GM19372 (cell line): ENCODE results near the gene KIAA0586.
"Not testable (repeated sequence)": the region's sequence is repeated elsewhere in the genome, so short reads cannot be mapped to it uniquely, and the experiment has no call there.

ENCODE experiments used
- ATAC-seq: cut with Tn5 transposase; IDR thresholded peaks from one replicate; pipeline ENCODE4 v1.9.1; 2021; ENCODE audit warnings: mild to moderate bottlenecking, low read depth, moderate library complexity; ENCODE audit not compliant: unreplicated experiment

KIAA0586 gene

DNA sequence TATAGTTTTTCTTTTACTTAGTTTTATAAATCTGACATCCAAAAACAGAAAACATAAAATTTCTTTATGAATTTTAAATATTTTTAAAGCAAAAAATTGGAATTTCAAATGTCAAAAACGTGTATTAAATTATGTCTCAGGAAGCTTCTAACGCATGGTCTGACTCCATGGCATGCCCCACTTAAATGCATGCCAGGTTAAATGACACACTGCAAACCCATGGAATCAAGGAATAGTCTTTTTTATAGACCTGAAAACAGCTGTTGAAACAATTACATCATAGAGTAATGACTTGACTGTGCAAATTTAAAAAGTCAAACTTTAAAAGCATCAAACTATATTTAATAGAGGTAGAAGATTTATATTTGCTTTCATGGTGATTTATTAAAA is 114.1 kb downstream of the KIAA0586 start:
- no peak for ATAC-seq

GRCh38 chr14:58543253-58543652 is 115.7 kb downstream of the KIAA0586 start:
- ATAC-seq, result no peak

DNA sequence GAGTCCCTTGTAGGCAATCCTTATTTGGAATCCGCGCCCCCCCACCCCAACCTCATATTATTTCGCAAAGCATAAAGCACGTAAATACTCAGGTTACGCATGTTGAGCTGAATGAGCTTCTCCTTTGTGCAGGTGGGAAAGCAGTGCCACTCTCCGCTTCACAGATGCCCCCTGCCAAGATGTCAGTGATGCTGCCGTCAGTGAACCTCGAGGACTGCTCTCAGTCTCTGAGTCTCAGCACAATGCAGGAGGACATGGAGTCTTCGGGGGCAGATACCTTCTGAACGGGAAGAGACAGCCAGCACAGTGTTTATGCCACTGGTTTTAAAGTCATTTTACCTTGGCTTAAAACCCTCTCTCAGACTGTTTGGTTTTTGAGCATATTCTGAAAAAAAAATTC is 120.1 kb downstream of the KIAA0586 start:
- ATAC-seq, result no peak

DNA sequence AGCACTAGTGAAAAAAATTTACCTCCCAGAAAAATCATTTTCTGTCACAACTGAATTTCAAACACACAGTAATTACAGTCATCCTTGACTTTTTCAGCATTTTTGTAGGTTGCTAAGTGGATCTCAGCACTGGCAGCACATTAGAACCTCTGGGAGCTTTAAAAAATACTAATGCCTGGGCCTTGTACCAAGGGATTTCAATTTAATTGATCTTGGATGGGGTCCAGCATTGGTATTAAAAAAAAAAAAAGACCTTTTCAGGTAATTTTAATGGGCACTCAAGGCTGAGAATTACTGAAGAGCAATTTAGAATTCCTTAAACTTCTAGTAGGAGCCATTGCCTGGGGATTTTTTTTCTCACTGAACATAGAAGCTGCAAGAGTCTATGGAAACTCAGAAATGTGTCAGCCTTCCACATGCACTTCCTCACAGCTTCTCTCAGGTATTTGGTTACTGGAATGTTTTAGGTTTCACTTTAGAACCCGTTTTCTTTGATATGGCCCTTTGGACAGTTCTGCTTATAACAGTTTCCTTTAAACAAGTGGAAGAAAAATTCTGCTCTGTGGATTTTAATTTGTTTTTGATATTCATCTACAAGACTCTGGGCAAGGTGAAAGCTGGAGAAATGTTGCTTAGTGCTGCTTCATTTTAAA is 121.7 kb downstream of the KIAA0586 start:
- no peak for ATAC-seq

- no peak for ATAC-seq
Measured at GRCh38 chr14:58553959-58554358, 126.4 kb downstream of the KIAA0586 start.

DNA sequence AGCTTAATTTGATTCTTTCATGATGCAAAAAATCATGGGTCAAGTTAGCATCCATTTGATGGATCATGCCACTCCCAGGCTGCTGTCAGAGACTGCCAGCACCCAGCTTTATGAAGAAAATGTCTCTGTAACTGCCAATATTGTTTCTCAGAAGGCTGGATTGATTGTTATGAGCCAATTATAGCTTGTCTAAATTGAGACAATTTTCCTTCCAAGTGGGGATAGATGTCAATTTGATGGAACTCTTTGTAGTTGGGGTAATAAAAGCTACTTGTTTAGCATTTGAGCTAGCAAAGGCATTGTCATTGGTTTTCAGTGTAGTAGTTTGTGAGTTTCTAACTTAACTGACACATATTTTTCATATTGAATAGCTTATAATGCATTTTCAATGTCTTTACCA is 128.1 kb downstream of the KIAA0586 start:
- no peak for ATAC-seq

- no peak for ATAC-seq
Measured at GRCh38 chr14:58557242-58557641, 129.7 kb downstream of the KIAA0586 start.

DNA sequence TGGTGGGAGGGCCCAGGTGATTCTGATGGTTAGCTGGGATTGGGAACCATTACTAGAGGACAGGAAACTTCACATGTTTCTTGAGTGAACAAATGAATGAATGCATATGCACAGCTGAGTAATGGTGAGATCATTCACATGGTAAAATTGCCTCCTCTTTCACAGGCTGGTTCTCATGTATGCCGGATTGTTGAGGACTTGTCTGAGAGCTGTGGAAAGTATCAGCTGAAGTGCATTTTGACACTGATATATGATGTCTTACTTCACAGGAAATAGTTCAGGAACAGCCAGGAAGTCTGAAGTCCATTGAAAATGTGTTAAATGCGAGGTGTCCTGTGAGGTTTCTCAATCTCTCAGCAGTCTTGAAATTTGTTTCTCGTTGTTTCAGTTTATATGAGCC is 132.7 kb downstream of the KIAA0586 start:
- ATAC-seq, result no peak

GRCh38 chr14:58562141-58562540 is 134.6 kb downstream of the KIAA0586 start:
- ATAC-seq, result no peak

GRCh38 chr14:58563978-58564377 is 136.5 kb downstream of the KIAA0586 start:
- no peak for ATAC-seq

DNA sequence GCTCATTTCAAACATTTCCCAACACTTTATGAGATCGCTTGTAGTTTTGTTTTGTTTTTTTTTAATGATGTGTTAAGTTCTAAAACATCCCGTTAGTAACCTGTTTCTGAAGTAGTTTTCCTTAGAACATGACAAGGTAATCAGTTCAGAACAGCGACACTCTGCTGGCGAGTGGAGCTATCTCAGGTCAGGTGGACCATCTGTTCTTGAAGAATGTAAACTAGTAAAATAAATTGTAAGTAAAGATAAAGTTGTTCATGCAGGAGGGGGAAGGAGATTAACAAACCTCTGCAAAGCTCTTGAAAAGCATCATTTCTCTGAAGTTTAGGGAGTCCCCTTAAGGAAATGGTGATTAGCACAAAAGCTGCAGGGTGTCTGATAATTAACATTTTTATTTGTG is 138.3 kb downstream of the KIAA0586 start:
- ATAC-seq, result no peak

DNA sequence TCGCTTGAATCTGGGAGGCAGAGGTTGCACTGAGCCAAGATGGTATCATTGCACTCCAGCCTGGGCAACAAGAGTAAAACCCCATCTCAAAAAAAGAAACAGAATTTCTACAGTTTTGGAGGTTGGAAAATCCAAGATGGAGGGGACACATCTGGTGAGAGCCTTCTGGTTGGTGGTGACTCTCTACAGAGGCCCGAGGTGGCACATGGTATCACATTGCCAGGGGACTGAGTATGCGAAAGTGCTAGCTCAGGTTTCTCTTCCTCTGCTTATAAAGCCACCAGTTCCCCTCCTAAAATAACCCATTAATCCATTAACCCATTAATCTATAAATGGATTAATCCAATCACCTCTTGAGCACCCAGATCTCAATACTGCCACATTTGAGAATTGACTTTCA is 139.5 kb downstream of the KIAA0586 start:
- no peak for ATAC-seq

GRCh38 chr14:58568322-58568721 is 140.8 kb downstream of the KIAA0586 start:
- ATAC-seq, result no peak

GRCh38 chr14:58571256-58571655 is 143.7 kb downstream of the KIAA0586 start:
- no peak for ATAC-seq

DNA sequence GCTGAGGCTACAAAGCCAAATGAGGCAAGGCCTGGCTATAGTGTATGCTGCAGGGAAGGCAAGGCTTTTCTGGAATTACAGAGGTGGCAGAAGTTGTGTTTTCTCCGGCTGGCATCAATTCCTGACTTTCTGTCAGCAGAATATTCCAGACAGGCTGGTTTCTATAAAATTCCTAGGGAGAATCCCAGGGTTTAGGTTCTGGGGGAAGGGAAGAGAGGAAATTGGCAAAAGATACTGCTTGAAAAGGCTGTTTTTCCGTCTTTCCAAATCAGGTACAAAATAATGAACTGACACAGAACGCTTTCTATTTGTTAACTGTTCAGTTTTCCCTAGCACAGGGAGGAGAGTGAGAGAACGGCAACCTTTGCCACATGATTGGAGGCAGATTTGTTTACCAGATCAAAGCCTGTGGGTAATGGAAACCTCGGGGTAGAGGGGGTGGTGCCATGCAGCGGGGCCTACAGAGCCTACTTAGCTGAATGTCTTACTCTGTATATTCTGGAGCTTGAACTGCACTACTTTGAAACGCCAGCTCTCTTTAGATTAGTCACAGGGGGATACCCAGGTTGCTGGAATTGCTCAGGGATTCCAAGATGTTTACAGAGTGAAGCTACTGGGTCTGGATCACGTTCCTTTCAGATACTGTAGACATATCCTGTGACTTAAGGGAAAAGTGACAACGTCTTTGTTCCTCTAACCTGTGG is 144.4 kb downstream of the KIAA0586 start:
- ATAC-seq, result no peak

GRCh38 chr14:58572473-58572853 is 144.9 kb downstream of the KIAA0586 start:
- no peak for ATAC-seq

GRCh38 chr14:58572863-58573262 is 145.3 kb downstream of the KIAA0586 start:
- no peak for ATAC-seq

GRCh38 chr14:58574623-58575022 is 147.1 kb downstream of the KIAA0586 start:
- ATAC-seq, result no peak

GRCh38 chr14:58575956-58576355 is 148.4 kb downstream of the KIAA0586 start:
- ATAC-seq, result no peak

GRCh38 chr14:58580035-58580434 is 152.5 kb downstream of the KIAA0586 start:
- ATAC-seq, result not testable (repeated sequence)

DNA sequence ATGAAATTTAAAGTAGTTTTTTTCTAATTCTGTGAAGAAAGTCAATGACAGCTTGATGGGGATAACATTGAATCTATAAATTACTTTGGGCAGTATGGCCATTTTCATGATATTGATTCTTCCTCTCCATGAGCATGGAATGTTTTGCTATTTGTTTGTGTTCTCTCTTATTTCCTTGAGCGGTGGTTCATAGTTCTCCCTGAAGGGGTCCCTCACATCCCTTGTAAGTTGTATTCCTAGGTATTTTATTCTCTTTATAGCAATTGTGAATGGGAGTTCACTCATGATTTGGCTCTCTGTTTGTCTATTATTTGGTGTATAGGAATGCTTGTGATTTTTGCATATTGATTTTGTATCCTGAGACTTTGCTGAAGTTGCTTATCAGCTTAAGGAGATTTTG is 153.9 kb downstream of the KIAA0586 start:
- not testable (repeated sequence) for ATAC-seq

DNA sequence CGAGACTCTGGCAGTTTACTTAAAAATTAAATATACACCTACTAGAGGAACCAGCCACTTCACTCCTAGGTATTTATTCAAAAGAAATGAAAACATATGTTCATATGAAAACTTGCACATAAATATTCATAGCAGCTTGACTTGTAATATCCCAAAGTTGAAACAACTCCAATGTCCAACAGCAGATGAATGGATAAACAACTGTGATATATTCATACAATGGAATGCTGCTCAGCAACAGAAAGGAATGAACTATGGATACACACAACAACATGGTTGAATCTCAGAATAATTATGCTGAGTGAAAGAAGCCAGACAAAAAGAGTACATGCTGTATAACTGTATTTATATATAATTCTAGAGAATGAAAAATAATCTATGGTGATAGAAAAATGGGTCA is 156.9 kb downstream of the KIAA0586 start:
- no peak for ATAC-seq
